NT2/D1 (cell line): ENCODE data around the gene SRL.
"Not testable (repeated sequence)": the region's sequence is repeated elsewhere in the genome, so short reads cannot be mapped to it uniquely, and the experiment has no call there.

Experiments used
- DNase-seq: peaks from one replicate; pipeline ENCODE4 v3.0.0-alpha.2; 2011; ENCODE audit warnings: low read depth, low spot score
- H3K27me3 ChIP-seq: 2 replicates; pipeline ENCODE4 v1.6.0; 2011; ENCODE audit warnings: mild to moderate bottlenecking; ENCODE audit not compliant: insufficient read length, insufficient read depth
- H3K36me3 ChIP-seq: 2 replicates; pipeline ENCODE4 v1.6.1; 2011; ENCODE audit warnings: mild to moderate bottlenecking, low read length, mixed read lengths; ENCODE audit not compliant: insufficient read depth, insufficient read length
- H3K4me1 ChIP-seq: 2 replicates; pipeline ENCODE4 v1.5.1; 2011; ENCODE audit not compliant: insufficient read depth, insufficient read length
- H3K4me3 ChIP-seq: 2 replicates; pipeline ENCODE4 v1.5.1; 2011; ENCODE audit warnings: low read depth; ENCODE audit not compliant: insufficient read length
- H3K9ac ChIP-seq: 2 replicates; pipeline ENCODE4 v1.6.0; 2011; ENCODE audit warnings: low read depth; ENCODE audit not compliant: insufficient read length
- H3K9me3 ChIP-seq: 2 replicates; pipeline ENCODE4 v1.5.1; 2011; ENCODE audit warnings: mild to moderate bottlenecking, low read length; ENCODE audit not compliant: insufficient read depth
- SUZ12 ChIP-seq: IDR thresholded peaks from 2 replicates; pipeline ENCODE4 v1.6.1; 2011; ENCODE audit not compliant: insufficient read length, insufficient read depth; ENCODE audit errors: extremely low read depth
- YY1 ChIP-seq: IDR thresholded peaks from 2 replicates; pipeline ENCODE4 v1.6.1; 2011; ENCODE audit not compliant: insufficient read length, insufficient read depth
- ZNF274 ChIP-seq: IDR thresholded peaks from 2 replicates; pipeline ENCODE4 v1.6.1; 2011; ENCODE audit warnings: mild to moderate bottlenecking, low read depth, low read length

Gene SRL

GRCh38 chr16:4172070-4172469 lies 69.8 kb downstream of the SRL start:
- no peaks in the 10 kb centered on the region for H3K27me3 ChIP-seq
- TF ChIP-seq ZNF274 (no peak), YY1 (no peak), SUZ12 (no peak)
- peaks cover 2% of the 10 kb centered on the region for H3K4me1 ChIP-seq
- no peak overlapping the region for H3K9ac ChIP-seq
- H3K36me3 ChIP-seq, result no peaks in the 10 kb centered on the region
- H3K9me3 ChIP-seq, result no peaks in the 10 kb centered on the region
- DNase-seq, result no peak
- H3K4me3 ChIP-seq, result no peak overlapping the region

GRCh38 chr16:4169415-4169814 lies 72.5 kb downstream of the SRL start:
- Histone ChIP-seq H3K9ac (no peak overlapping the region), H3K9me3 (no peaks in the 10 kb centered on the region), H3K36me3 (no peaks in the 10 kb centered on the region), H3K27me3 (no peaks in the 10 kb centered on the region), H3K4me1 (no peaks in the 10 kb centered on the region), H3K4me3 (no peak overlapping the region)
- no peak for DNase-seq
- no peak for TF ChIP-seq YY1
- TF ChIP-seq SUZ12, result no peak
- TF ChIP-seq ZNF274, result no peak

GRCh38 chr16:4166821-4167220 lies 75.1 kb downstream of the SRL start:
- Histone ChIP-seq H3K9me3 (no peaks in the 10 kb centered on the region), H3K9ac (no peak overlapping the region), H3K36me3 (no peaks in the 10 kb centered on the region), H3K4me1 (no peaks in the 10 kb centered on the region), H3K4me3 (no peak overlapping the region), H3K27me3 (no peaks in the 10 kb centered on the region)
- no peak for TF ChIP-seq ZNF274
- no peak for TF ChIP-seq SUZ12
- no peak for TF ChIP-seq YY1
- DNase-seq, result no peak

GRCh38 chr16:4160658-4161430 lies 81.0 kb downstream of the SRL start:
- Histone ChIP-seq H3K4me1 (no peaks in the 10 kb centered on the region), H3K9ac (no peak overlapping the region), H3K4me3 (no peak overlapping the region), H3K9me3 (no peaks in the 10 kb centered on the region), H3K36me3 (no peaks in the 10 kb centered on the region), H3K27me3 (no peaks in the 10 kb centered on the region)
- no peak for TF ChIP-seq YY1
- TF ChIP-seq ZNF274, result no peak
- TF ChIP-seq SUZ12, result no peak
- no peak for DNase-seq

- TF ChIP-seq SUZ12 (no peak), ZNF274 (no peak), YY1 (no peak)
- Histone ChIP-seq H3K9me3 (no peaks in the 10 kb centered on the region), H3K4me3 (no peak overlapping the region), H3K36me3 (no peaks in the 10 kb centered on the region), H3K9ac (no peak overlapping the region), H3K27me3 (no peaks in the 10 kb centered on the region), H3K4me1 (no peaks in the 10 kb centered on the region)
- no peak for DNase-seq
Measured at GRCh38 chr16:4159726-4160125, 82.2 kb downstream of the SRL start.

GRCh38 chr16:4158143-4159093 lies 83.5 kb downstream of the SRL start:
- no peaks in the 10 kb centered on the region for H3K9me3 ChIP-seq
- TF ChIP-seq YY1 (no peak), SUZ12 (no peak), ZNF274 (no peak)
- H3K4me1 ChIP-seq, result no peaks in the 10 kb centered on the region
- H3K4me3 ChIP-seq, result no peak overlapping the region
- no peak for DNase-seq
- no peaks in the 10 kb centered on the region for H3K27me3 ChIP-seq
- no peaks in the 10 kb centered on the region for H3K36me3 ChIP-seq
- H3K9ac ChIP-seq, result no peak overlapping the region

- Histone ChIP-seq H3K27me3 (no peaks in the 10 kb centered on the region), H3K4me1 (peaks cover under 1% of the 10 kb centered on the region), H3K9me3 (no peaks in the 10 kb centered on the region), H3K9ac (no peak overlapping the region), H3K36me3 (no peaks in the 10 kb centered on the region), H3K4me3 (no peak overlapping the region)
- no peak for TF ChIP-seq YY1
- no peak for TF ChIP-seq SUZ12
- no peak for TF ChIP-seq ZNF274
- no peak for DNase-seq
Measured at GRCh38 chr16:4157376-4157825, 84.5 kb downstream of the SRL start.

GRCh38 chr16:4156503-4156902 lies 85.4 kb downstream of the SRL start:
- DNase-seq, result not testable (repeated sequence)

GRCh38 chr16:4153364-4153763 lies 88.5 kb downstream of the SRL start:
- H3K4me1 ChIP-seq, H3K9me3 ChIP-seq, H3K9ac ChIP-seq, H3K36me3 ChIP-seq, DNase-seq, H3K4me3 ChIP-seq, H3K27me3 ChIP-seq: not testable (repeated sequence)

More at GRCh38 chr16:4156503-4156902, 85.4 kb downstream of the SRL start:
- H3K36me3 ChIP-seq, H3K9ac ChIP-seq, H3K27me3 ChIP-seq, H3K4me1 ChIP-seq, H3K9me3 ChIP-seq, H3K4me3 ChIP-seq: not testable (repeated sequence)
